Right renal cortex interstitium (tissue), 3 donors: ENCODE measurements around the gene ATP12A. TPM values are rescaled to one million over a fixed set of nuclear protein-coding genes. Genes with fewer than 3 reads are reported as not detected.
A peak's percentile ranks its signal among the peaks of the same experiment; 100 is the strongest.

Source experiments
- DNase-seq, 3 donors: peaks; one replicate each; pipeline ENCODE4 v3.0.0-alpha.2; 2013; ENCODE audit warnings: low read depth in 3 of 3, low spot score in 2 of 3
- polyA plus RNA-seq, 3 donors: library from polyadenylated mRNA; unstranded; fragments of 120-200 nt; gene quantifications; one replicate each; pipeline ENCODE4 v1.2.1, GENCODE V29; 2013; ENCODE audit not compliant: insufficient read length in 3 of 3

Gene ATP12A
- polyA plus RNA-seq, 3 donors = 17.0 to 33.9 (median 17.9) TPM

- DNase-seq = no peak
Measured at GRCh38 chr13:24662195-24663088, 17.8 kb upstream of the ATP12A start.

DNA sequence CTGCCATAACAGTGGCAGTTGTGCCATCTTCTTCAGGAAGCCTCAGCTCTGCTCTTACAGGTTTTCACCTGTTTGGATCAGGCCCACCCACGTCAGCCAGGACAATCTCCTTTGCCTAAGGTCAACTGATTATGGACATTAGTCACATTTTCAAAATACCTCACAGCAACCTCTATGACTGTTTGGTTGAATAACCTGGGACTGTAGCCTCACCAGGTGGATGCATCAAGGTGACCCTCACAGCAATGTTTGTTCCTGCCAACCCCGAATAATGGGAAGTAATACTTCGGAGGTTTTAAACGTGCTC, 17.2 kb upstream of the ATP12A start:
- DNase-seq = no peak

GRCh38 chr13:24663586-24663985, 16.6 kb upstream of the ATP12A start:
- DNase-seq = no peak

- DNase-seq = no peak
Measured at GRCh38 chr13:24664726-24665409, 15.3 kb upstream of the ATP12A start.

GRCh38 chr13:24668511-24668910, 11.7 kb upstream of the ATP12A start:
- no peak for DNase-seq

GRCh38 chr13:24668955-24669582, 11.1 kb upstream of the ATP12A start:
- no peak for DNase-seq

DNA sequence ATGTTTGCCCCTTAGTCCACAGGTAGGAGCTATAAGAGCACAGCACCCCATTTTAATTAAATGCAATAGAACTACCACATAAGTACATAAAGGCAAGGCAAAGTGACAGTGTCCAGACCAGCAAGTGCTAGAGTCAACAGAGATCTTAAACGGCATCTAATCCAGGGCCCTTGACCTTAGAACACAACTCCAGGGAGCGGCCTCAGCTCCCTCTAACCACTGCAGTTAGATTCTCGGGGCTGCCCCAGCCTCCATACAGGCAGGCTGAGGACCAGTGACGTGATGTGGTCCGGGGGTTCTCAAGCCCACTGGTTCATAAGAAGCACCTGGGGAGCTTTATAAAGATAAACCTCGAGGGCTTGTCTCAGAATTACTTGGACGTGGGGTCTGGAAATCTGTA, 10.0 kb upstream of the ATP12A start:
- DNase-seq = no peak

DNA sequence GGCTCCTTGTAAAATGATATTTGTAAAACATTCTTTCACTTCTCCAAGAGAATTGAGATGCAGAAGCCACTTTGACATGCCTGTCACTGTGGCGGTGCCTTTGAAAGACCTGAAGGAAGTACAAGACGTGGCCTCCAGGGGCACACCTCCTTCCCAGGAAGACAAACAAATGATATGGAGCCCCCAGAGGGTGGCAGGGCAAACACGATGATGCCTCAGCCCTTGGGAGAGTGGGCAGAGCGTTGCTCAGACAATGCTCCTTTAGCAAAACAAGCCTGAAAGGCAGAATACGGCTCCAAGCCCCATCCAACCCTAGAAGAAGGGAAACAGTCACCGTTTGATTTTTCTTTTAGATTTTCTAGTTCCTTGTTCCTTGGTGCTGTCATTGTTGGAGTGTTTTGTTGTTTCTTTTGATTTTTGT, 9.2 kb upstream of the ATP12A start:
- DNase-seq = peak in 1 of 3 donors; percentile 40

DNA sequence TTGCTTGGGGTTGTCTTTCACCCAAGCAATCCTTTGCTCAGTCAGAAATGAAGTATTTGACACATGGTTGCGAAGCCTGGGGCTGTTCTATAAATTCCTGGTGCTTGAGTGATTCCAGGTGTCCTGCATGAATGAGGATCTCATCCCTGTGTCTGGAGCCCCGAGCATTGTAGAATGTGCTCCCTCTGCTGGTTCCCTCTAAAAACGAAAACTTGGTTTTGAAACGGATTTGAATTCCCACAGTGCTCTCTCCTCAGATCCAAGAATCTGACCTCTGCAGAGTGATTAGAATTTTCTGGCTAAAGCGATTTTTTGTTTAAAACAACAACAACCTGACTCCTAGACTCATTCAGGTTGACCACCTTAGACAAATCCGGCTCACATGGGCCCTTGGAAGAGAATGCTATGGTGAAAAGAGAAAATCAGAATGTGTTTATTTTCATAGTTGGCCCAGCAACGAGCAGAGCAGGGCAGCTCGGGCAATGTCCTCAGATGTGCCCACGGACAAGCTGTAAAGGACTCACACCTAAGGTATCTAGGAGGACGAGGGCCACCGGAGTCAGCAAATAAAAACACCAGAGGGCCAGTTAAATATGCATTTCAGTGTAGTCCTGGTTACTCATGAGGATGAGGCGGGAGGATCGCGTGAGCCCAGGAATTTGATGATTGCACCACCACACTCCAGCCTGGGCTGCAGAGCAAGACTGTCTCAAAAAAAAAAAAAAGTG, 8.7 kb upstream of the ATP12A start:
- peak in 2 of 3 donors; percentile 53 to 71 for DNase-seq

- DNase-seq = peak in 1 of 3 donors; percentile 26
Measured at GRCh38 chr13:24672141-24673132, 7.8 kb upstream of the ATP12A start.

- DNase-seq = no peak
Measured at GRCh38 chr13:24675806-24676570, 4.2 kb upstream of the ATP12A start.

DNA sequence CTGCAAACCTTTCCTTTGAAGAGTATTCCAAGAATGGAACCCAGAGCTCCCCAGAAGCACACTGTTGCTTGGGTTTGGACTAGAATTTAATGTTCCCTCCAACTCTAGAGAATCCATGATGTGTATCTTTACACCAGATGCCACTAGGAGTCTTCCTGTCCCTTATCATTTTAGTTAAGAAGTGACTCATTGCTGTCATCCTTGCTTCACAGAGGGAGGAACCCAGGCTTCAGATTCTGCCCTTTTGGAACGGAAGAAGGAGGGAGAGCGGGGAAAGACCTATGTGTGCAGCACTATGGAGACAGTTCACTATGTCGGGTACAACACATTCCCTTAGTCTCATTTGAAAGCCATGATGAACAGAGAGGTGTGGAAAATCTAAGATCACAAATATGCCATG, 2.1 kb upstream of the ATP12A start:
- no peak for DNase-seq

DNA sequence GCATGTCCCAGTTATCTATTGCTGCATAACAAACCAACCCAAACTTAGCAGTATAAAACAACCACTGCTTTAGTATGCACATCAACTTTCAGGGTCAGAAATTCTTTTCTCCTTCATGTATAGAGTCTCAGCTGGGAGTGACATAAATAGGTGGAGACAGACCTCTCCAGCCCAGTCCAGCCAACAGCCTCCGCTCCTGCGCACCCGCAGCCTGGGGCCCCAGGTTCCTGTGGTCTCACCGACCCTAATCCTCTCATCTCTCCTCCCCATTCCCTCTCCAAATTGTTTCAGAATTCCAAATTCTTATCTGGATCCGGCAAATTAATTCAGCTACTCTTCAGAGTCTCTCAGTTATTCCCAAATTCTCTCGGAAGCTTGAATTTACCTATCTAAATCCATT, 522 bp upstream of the ATP12A start:
- no peak for DNase-seq

DNA sequence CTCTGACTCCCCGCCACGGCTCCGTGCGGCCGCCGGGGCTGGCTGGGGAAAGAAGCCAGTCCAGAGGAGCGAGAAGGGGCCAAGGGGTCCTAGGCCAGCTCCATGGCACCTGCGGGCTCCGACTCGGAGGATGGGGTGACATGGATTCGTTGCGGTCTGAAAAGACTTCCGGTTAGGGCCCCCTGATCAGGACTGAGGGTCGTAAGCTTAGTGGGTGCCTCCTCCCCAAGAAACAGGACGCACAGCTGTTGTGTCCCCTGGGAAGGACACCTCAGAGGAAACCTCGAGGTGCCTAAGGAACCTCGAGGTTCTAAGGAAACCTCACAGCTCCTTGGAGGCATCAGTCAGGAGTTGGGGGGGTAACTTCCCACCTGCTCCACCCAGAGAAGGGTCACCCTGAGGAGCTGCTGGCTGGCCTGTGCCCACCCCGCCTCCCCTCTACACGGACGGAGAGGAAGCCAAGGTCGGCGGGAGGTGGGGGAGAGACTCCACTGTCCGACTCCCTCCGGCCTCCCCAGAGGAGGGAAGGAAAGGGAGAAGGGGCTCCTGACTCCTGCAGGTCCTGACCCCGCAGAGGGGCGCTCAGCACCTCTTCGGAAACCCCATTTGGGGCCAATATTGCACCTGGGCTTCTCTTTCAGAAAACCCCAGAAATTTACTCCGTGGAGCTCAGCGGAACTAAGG, 855 bp downstream of the ATP12A start:
- no peak for DNase-seq

DNA sequence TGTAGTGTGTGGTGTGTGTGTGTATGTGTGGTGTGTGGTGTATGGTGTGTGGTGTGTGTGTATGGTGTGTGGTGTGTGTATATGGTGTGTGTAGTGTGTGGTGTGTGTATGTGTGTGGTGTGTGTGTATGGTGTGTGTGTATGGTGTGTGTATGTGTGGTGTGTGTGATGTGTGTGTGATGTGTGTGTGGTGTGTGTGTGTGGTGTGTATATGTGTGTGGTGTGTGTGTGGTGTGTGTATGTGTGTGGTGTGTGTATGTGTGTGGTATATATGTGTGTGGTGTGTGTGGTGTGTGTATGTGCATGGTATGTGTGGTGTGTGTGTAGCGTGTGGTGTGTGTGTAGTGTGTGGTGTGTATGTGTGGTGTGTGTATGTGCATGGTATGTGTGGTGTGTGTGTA, 1.7 kb downstream of the ATP12A start:
- DNase-seq = no peak

DNA sequence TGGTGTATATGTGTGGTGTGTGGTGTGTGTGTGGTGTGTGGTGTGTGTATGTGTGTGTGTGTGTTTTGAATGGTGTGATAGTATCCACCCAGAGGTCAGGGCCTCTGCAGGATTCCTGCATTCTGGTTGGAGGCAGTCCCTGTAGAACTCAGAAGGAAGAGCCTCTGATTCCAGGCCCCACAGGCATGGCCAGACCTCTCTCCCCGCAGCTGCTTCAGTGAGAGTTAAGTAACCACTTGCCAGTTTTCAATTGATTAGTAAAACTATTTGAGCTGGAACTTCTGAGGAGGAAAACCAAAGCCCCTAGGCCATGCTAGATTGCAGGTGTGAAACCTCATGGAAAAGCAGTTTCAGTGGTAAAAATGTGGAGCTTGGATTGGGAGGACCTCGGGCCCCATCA, 2.1 kb downstream of the ATP12A start:
- no peak for DNase-seq

- DNase-seq = no peak
Measured at GRCh38 chr13:24683351-24683750, 3.1 kb downstream of the ATP12A start.

GRCh38 chr13:24683838-24684599, 3.8 kb downstream of the ATP12A start:
- DNase-seq = no peak
